GM23248 (cell line): Measurements from ENCODE around the gene AP1S3. TPM values are rescaled to one million over a fixed set of nuclear protein-coding genes. Genes with fewer than 3 reads are reported as not detected.

Source experiments
- DNase-seq: peaks from one replicate; pipeline ENCODE4 v3.0.0-alpha.2; 2015
- H2AFZ ChIP-seq: fragments of 200-600 bp; sonication (generic); 2 replicates; pipeline ENCODE4 v1.6.1; 2016; ENCODE audit warnings: antibody characterized with exemption
- H3F3A ChIP-seq: fragments of 200-600 bp; sonication (generic); 2 replicates; pipeline ENCODE4 v1.6.1; 2016; ENCODE audit warnings: mild to moderate bottlenecking, antibody characterized with exemption, mixed run types; ENCODE audit not compliant: insufficient read depth
- H3K27ac ChIP-seq: fragments of 200-600 bp; sonication (generic); 2 replicates; pipeline ENCODE4 v1.5.1; 2016; ENCODE audit warnings: mild to moderate bottlenecking
- H3K27me3 ChIP-seq: fragments of 200-600 bp; sonication (generic); replicated peaks from 2 replicates; pipeline ENCODE4 v1.6.1; 2016; ENCODE audit warnings: mild to moderate bottlenecking; ENCODE audit not compliant: insufficient read depth
- H3K36me3 ChIP-seq: fragments of 200-600 bp; sonication (generic); 2 replicates; pipeline ENCODE4 v1.6.1; 2016; ENCODE audit warnings: low read depth, mild to moderate bottlenecking
- H3K4me1 ChIP-seq: fragments of 200-600 bp; sonication (generic); 2 replicates; pipeline ENCODE4 v1.6.1; 2016; ENCODE audit warnings: mild to moderate bottlenecking; ENCODE audit not compliant: insufficient read depth
- H3K4me2 ChIP-seq: fragments of 200-600 bp; sonication (generic); one replicate; pipeline ENCODE4 v1.6.1; 2016; ENCODE audit warnings: mild to moderate bottlenecking; ENCODE audit not compliant: unreplicated experiment
- H3K4me3 ChIP-seq: fragments of 200-600 bp; sonication (generic); 2 replicates; pipeline ENCODE4 v1.5.1; 2016; ENCODE audit warnings: mild to moderate bottlenecking
- H3K79me2 ChIP-seq: fragments of 200-600 bp; sonication (generic); 2 replicates; pipeline ENCODE4 v1.6.1; 2016; ENCODE audit warnings: mild to moderate bottlenecking; ENCODE audit not compliant: insufficient read depth
- H3K9ac ChIP-seq: fragments of 200-600 bp; sonication (generic); 2 replicates; pipeline ENCODE4 v1.6.1; 2016; ENCODE audit warnings: mild to moderate bottlenecking
- H3K9me2 ChIP-seq: fragments of 200-600 bp; sonication (generic); 2 replicates; pipeline ENCODE4 v1.6.1; 2016; ENCODE audit warnings: mixed run types, mild to moderate bottlenecking, moderate library complexity; ENCODE audit not compliant: insufficient read depth
- H3K9me3 ChIP-seq: fragments of 200-600 bp; sonication (generic); one replicate; pipeline ENCODE4 v1.6.1; 2017; ENCODE audit warnings: low read depth
- H4K20me1 ChIP-seq: fragments of 200-600 bp; sonication (generic); 2 replicates; pipeline ENCODE4 v1.6.0; 2016; ENCODE audit not compliant: insufficient read depth
- EZH2 ChIP-seq: fragments of 200-600 bp; sonication (generic); IDR thresholded peaks from 2 replicates; pipeline ENCODE4 v1.6.1; 2018; ENCODE audit warnings: antibody characterized with exemption, mild to moderate bottlenecking; ENCODE audit not compliant: insufficient read depth, poor library complexity, severe bottlenecking
- EZH2phosphoT487 ChIP-seq: fragments of 200-600 bp; sonication (generic); IDR thresholded peaks from 2 replicates; pipeline ENCODE4 v1.6.1; 2018; ENCODE audit warnings: antibody characterized with exemption, moderate library complexity, mild to moderate bottlenecking, low read depth; ENCODE audit not compliant: insufficient read depth
- WGBS, 2 experiments: methylation state at CpG; one replicate each; pipeline ENCODE4 v1.1.6; 2015 to 2017; ENCODE audit warnings: low lambda C conversion rate in 2 of 2, low coverage in 1 of 2; ENCODE audit errors: missing lambda C conversion rate in 2 of 2; 5-methylcytosine and 5-hydroxymethylcytosine counted together
- in situ Hi-C: fragments of 300-500 bp; cut with MboI; formaldehyde crosslinking; loops from 2 replicates; pipeline ENCODE4 v1.15.0; 2020
- polyA plus RNA-seq: library from polyadenylated mRNA; unstranded; fragments of >200 nt; fragmentation: Nextera tagmentation; extraction: Ambion mirVana; gene quantifications from 2 replicates; pipeline ENCODE4 v1.2.1, GENCODE V29; 2016
- total RNA-seq: library from RNA; depleted of rRNA; stranded (reverse); fragments of >200 nt; shearing (Covaris generic); gene quantifications from 2 replicates; pipeline ENCODE4 v1.2.3, GENCODE V29; 2014

AP1S3 gene
- total and polyA plus RNA-seq, 2 experiments from 2014 or later: 0.43 to 2.0 TPM

DNA sequence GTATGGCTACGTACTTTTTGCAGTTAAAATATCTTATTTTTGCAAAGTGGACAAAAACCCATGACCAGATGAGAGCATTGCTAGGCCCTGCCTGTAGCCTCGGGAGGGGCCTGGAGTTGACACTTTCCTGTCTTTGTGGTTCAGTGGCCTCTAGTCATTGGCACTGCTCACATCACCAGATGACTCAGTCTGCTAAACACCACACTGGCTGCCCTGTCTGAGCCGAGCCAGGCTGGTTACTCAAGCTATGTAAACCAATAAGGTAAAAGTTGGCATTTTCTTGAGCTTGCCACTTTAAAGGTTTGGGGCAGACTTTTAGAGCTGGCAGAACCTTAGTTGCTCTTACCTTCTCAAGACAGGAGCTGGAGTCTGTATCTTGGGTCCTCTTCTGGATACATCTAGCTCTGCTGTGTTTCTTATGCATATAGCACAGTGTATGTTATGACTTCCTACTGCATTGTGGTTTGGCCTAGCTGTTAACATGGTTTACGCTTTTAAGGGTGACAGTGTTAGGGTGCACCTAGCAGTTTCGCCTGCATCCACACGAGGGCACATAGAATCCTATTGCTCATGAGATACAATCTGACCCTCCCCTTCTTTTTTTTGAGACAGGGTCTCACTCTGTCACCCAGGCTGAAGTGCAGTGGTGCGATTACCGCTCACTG lies 76.4 kb downstream of the AP1S3 start:
- Histone ChIP-seq H3K9ac (no peak overlapping the region), H3F3A (peaks cover 15% of the 10 kb centered on the region; the same call in 1 of the 2 replicates), H4K20me1 (no peaks in the 10 kb centered on the region), H3K4me3 (no peak overlapping the region), H3K4me1 (peaks cover 23% of the 10 kb centered on the region), H3K4me2 (peak overlapping the region; percentile 17), H3K9me3 (no peaks in the 10 kb centered on the region), H3K9me2 (no peaks in the 10 kb centered on the region), H3K27me3 (no peaks in the 10 kb centered on the region), H3K79me2 (no peaks in the 10 kb centered on the region), H3K27ac (peak overlapping the region; percentile 47), H3K36me3 (no peaks in the 10 kb centered on the region), H2AFZ (no peak overlapping the region)
- TF ChIP-seq EZH2phosphoT487 (no peak), EZH2 (no peak)
- in situ Hi-C loops: no loop called here
- 55 to 60% methylated on average over 8 of the region's 8 CpGs for WGBS, 2 experiments
- peak; percentile 96 for DNase-seq

DNA sequence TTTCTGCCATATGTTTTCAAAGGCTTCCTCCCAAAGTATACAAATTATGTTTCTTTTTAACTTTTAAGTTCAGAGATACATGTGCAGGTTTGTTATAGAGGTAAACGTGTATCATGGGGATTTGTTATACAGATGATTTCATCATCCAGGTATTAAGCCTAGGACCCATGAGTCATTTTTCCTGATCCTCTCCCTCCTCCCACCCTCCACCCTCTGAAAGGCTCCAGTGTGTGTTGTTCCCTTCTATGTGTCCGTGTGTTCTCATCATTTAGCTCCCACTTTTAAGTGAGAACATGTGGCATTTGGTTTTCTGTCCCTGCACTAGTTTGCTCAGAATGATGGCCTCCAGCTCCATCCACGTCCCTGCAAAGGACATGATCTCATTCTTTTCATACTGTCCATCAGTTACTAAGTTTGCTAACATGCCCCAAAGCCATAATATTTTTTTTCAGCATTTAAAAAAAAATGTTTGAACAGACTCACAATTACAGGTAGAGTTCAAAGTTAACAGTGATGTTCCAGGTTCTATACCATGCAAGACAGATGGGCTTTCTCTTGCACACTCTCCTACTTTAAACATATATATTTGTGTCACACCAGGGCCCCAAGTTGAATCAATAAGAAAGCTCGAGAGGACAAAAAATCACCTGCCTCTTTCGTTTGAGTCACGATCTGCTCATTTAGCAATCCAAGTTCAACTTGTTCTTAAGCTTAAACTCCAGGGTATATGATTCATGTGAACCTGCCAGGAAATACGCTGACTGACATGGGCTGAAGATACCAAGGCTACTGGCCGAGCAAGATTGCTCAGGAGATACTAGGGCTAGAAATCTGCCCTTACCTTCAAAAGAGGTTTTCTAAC lies 77.6 kb downstream of the AP1S3 start:
- H3K9me3 ChIP-seq: no peaks in the 10 kb centered on the region
- DNase-seq: peak; percentile 57
- H3K9ac ChIP-seq: no peak overlapping the region
- no peaks in the 10 kb centered on the region for H4K20me1 ChIP-seq
- peaks cover 23% of the 10 kb centered on the region for H3K4me1 ChIP-seq
- H3F3A ChIP-seq: peaks cover 15% of the 10 kb centered on the region; the same call in 1 of the 2 replicates
- no peaks in the 10 kb centered on the region for H3K9me2 ChIP-seq
- no peak for TF ChIP-seq EZH2phosphoT487
- TF ChIP-seq EZH2: no peak
- 55 to 58% methylated on average over 8 of the region's 8 CpGs for WGBS, 2 experiments
- H3K36me3 ChIP-seq: no peaks in the 10 kb centered on the region
- peak overlapping the region; percentile 47; the same call in 1 of the 2 replicates for H3K27ac ChIP-seq
- no peaks in the 10 kb centered on the region for H3K79me2 ChIP-seq
- no peak overlapping the region for H3K4me3 ChIP-seq
- in situ Hi-C loops: no loop called here
- peak overlapping the region; percentile 42 for H3K4me2 ChIP-seq
- no peaks in the 10 kb centered on the region for H3K27me3 ChIP-seq
- H2AFZ ChIP-seq: no peak overlapping the region; the same call in 1 of the 2 replicates

DNA sequence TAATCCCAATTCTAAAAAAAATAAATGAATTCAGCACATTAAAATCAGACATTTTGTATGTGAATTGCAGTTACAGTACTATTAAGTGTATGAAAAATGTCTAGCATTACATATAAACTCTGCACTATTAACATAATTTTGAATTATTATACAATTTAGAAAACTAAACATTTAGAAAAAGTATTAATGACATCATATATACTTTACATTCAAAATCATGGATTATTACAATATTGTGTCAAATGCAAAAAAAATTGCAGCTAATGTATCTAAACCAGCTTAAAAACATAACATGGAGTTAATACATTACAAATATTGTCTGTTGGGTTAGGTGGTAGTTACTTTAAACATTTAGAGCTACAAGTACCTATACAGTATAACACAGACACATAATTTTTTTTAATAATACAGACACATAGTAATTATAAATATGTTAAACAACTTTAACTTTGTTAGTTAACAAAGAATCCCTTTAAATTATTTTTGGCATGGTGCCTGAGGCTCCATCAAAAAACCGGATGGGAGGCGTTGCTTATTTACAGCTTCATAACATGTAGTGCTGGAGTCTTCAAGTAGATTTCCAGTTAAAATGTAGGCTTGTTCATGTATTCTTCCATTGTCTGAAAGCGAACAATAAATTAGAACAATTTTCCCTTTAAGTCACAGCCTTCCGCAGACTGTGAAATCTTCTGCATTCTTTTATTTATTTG lies 79.1 kb downstream of the AP1S3 start:
- Histone ChIP-seq H2AFZ (no peak overlapping the region), H3K4me3 (no peak overlapping the region), H3F3A (peaks cover 15% of the 10 kb centered on the region; the same call in 1 of the 2 replicates), H3K27ac (no peak overlapping the region), H3K4me1 (peaks cover 23% of the 10 kb centered on the region), H4K20me1 (no peaks in the 10 kb centered on the region), H3K4me2 (no peak overlapping the region), H3K9me2 (no peaks in the 10 kb centered on the region), H3K36me3 (no peaks in the 10 kb centered on the region), H3K9me3 (no peaks in the 10 kb centered on the region), H3K27me3 (no peaks in the 10 kb centered on the region), H3K79me2 (no peaks in the 10 kb centered on the region), H3K9ac (no peak overlapping the region)
- in situ Hi-C loops: no loop called here
- DNase-seq: no peak
- WGBS, 2 experiments: 72 to 79% methylated on average over 4 of the region's 4 CpGs
- TF ChIP-seq EZH2phosphoT487 (no peak), EZH2 (no peak)

DNA sequence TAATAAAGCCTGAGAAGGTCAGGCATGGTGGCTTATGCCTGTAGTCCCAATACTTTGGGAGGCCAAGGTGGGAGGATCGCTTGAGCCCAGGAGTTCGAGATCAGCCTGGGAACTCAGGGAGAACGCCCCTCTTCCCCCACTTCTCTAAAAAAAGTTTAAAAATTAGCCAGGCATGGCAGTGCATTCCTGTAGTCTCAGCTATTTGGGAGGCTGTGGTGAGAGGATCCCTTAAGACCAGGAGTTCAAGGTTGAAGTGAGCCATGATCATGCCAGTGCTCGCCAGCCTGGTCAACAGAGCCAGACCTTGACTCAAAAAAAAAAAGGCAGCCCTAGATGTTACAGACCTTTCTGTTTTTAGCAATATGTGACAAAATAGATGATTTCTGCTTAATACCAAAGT lies 83.4 kb downstream of the AP1S3 start:
- H3K79me2 ChIP-seq: no peaks in the 10 kb centered on the region
- no peaks in the 10 kb centered on the region for H3K9me3 ChIP-seq
- no peaks in the 10 kb centered on the region for H3F3A ChIP-seq
- H3K4me3 ChIP-seq: no peak overlapping the region
- no peaks in the 10 kb centered on the region for H4K20me1 ChIP-seq
- WGBS, 2 experiments: 93 to 94% methylated on average over 4 of the region's 4 CpGs
- no peak overlapping the region for H3K4me2 ChIP-seq
- in situ Hi-C loops: no loop called here
- H2AFZ ChIP-seq: no peak overlapping the region
- no peak for DNase-seq
- no peaks in the 10 kb centered on the region for H3K36me3 ChIP-seq
- H3K27ac ChIP-seq: no peak overlapping the region
- no peaks in the 10 kb centered on the region for H3K9me2 ChIP-seq
- no peak overlapping the region for H3K9ac ChIP-seq
- TF ChIP-seq EZH2 (no peak), EZH2phosphoT487 (no peak)
- no peaks in the 10 kb centered on the region for H3K27me3 ChIP-seq
- no peaks in the 10 kb centered on the region for H3K4me1 ChIP-seq
